GM10266 (cell line): ENCODE results near the gene EMC7.
"Not testable (repeated sequence)": the region's sequence is repeated elsewhere in the genome, so short reads cannot be mapped to it uniquely, and the experiment has no call there.

Experiments used
- DNase-seq: peaks from one replicate; pipeline ENCODE4 v3.0.0; 2012; ENCODE audit errors: extremely low spot score
- CTCF ChIP-seq: IDR thresholded peaks from 2 replicates; pipeline ENCODE4 v1.5.1; 2012; ENCODE audit warnings: mild to moderate bottlenecking, low read depth; ENCODE audit not compliant: control insufficient read depth, insufficient read depth; ENCODE audit errors: missing control alignments

EMC7 gene

GRCh38 chr15:34124651-34125050 is 23.0 kb upstream of the EMC7 start:
- DNase-seq: no peak
- no peak for TF ChIP-seq CTCF

- peak; percentile 20 for DNase-seq
- TF ChIP-seq CTCF: no peak
These were observed 21.1 kb upstream of the EMC7 start for GRCh38 chr15:34122771-34123183.

GRCh38 chr15:34121786-34122185 is 20.1 kb upstream of the EMC7 start:
- DNase-seq: not testable (repeated sequence)

GRCh38 chr15:34120420-34120819 is 18.8 kb upstream of the EMC7 start:
- DNase-seq: not testable (repeated sequence)

- TF ChIP-seq CTCF: no peak
- no peak for DNase-seq
These were observed 17.6 kb upstream of the EMC7 start for GRCh38 chr15:34119291-34119690.

- DNase-seq: no peak
- TF ChIP-seq CTCF: no peak
These were observed 15.0 kb upstream of the EMC7 start for GRCh38 chr15:34116620-34117019.

- TF ChIP-seq CTCF: no peak
These were observed 13.1 kb upstream of the EMC7 start for GRCh38 chr15:34114739-34115138.

GRCh38 chr15:34114215-34114614 is 12.6 kb upstream of the EMC7 start:
- no peak for TF ChIP-seq CTCF

More at GRCh38 chr15:34114739-34115138, 13.1 kb upstream of the EMC7 start:
- DNase-seq: no peak

More at GRCh38 chr15:34114215-34114614, 12.6 kb upstream of the EMC7 start:
- no peak for DNase-seq
